ENCODE results near the gene LRRC41. TPM values are rescaled to one million over a fixed set of nuclear protein-coding genes. Genes with fewer than 3 reads are reported as not detected.
A peak's percentile ranks its signal among the peaks of the same experiment; 100 is the strongest.

LRRC41 gene
- total and polyA plus RNA-seq, 9 donors, result 37.5 to 99.8 (median 72.3) TPM

GRCh38 chr1:46262508-46262907, 40.9 kb downstream of the LRRC41 start:
- no peak overlapping the region for H3K27ac ChIP-seq
- intact Hi-C loops (cut with DNase I), result no loop called here
- no peaks in the 10 kb centered on the region for H3K27me3 ChIP-seq
- no peak overlapping the region for H3K4me3 ChIP-seq
- H3K36me3 ChIP-seq, result no peaks in the 10 kb centered on the region
- no peaks in the 10 kb centered on the region for H3K9me3 ChIP-seq
- DNase-seq, result no peak
- H3K4me1 ChIP-seq (ENCODE audit: insufficient read depth), result no peaks in the 10 kb centered on the region
- WGBS, 3 donors, result 73 to 86% (median 75%) methylated on average over 1 of the region's 1 CpG
- TF ChIP-seq EP300 (IDR thresholded peaks at IDR 0.05) (no peak), CTCF (IDR thresholded peaks at IDR 0.05) (no peak), POLR2A (IDR thresholded peaks at IDR 0.05) (no peak)

- WGBS, 3 donors, result 92 to 95% (median 94%) methylated on average over 2 of the region's 2 CpGs
- no peaks in the 10 kb centered on the region for H3K27me3 ChIP-seq
These were observed 46.9 kb downstream of the LRRC41 start for GRCh38 chr1:46256523-46256922.

GRCh38 chr1:46254668-46255067, 48.7 kb downstream of the LRRC41 start:
- intact Hi-C loops (cut with DNase I), result no loop called here
- TF ChIP-seq POLR2A (IDR thresholded peaks at IDR 0.05), result no peak
- TF ChIP-seq CTCF (IDR thresholded peaks at IDR 0.05), result no peak
- no peak for TF ChIP-seq EP300 (IDR thresholded peaks at IDR 0.05)
- Histone ChIP-seq H3K36me3 (no peaks in the 10 kb centered on the region), H3K4me3 (no peak overlapping the region), H3K27ac (no peak overlapping the region), H3K4me1 (ENCODE audit: insufficient read depth) (no peaks in the 10 kb centered on the region), H3K27me3 (no peaks in the 10 kb centered on the region), H3K9me3 (no peaks in the 10 kb centered on the region)
- WGBS, 3 donors, result 90 to 96% (median 91%) methylated on average over 5 of the region's 5 CpGs
- DNase-seq, result no peak

More at GRCh38 chr1:46256523-46256922, 46.9 kb downstream of the LRRC41 start:
- TF ChIP-seq POLR2A (IDR thresholded peaks at IDR 0.05) (no peak), EP300 (IDR thresholded peaks at IDR 0.05) (no peak), CTCF (IDR thresholded peaks at IDR 0.05) (no peak)
- Histone ChIP-seq H3K27ac (no peak overlapping the region), H3K9me3 (no peaks in the 10 kb centered on the region), H3K4me3 (no peak overlapping the region), H3K4me1 (ENCODE audit: insufficient read depth) (no peaks in the 10 kb centered on the region), H3K36me3 (no peaks in the 10 kb centered on the region)
- no peak for DNase-seq
- intact Hi-C loops (cut with DNase I), result no loop called here

GRCh38 chr1:46248122-46248920, 55.1 kb downstream of the LRRC41 start:
- WGBS, 3 donors, result 2% methylated on average over 7 of the region's 7 CpGs
- intact Hi-C loops (cut with DNase I), result no loop called here
- no peak for TF ChIP-seq EP300 (IDR thresholded peaks at IDR 0.05)
- no peak for TF ChIP-seq CTCF (IDR thresholded peaks at IDR 0.05)
- no peak for TF ChIP-seq POLR2A (IDR thresholded peaks at IDR 0.05)
- DNase-seq, result peak; percentile 30 to 67 (median 61)
- Histone ChIP-seq H3K36me3 (no peaks in the 10 kb centered on the region), H3K9me3 (no peaks in the 10 kb centered on the region), H3K27ac (no peak overlapping the region), H3K4me1 (ENCODE audit: insufficient read depth) (peaks cover 3% of the 10 kb centered on the region), H3K27me3 (no peaks in the 10 kb centered on the region), H3K4me3 (peak overlapping the region; percentile 50)
